ENCODE measurements around the gene COL28A1.

DNA sequence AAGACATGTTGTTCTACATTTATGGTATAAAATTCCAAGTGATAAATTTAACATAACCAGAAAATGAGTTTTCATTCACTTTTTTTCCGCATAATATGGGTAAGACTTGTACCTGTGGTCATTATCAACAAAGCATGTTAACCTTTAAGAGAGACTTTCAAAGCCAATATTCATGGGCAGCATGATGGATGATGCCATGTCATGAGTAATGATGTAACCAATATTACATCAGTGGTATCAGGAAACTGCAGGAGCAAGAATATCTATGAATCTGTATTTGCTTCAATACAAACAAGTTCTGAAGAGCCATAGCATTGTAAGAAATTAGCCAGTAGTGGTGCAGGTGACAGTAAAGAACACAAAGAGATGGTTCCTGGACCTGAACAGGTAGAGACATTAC lies 226.5 kb downstream of the COL28A1 start:
- TF ChIP-seq BCL11A (tag by site-specific recombination; IDR thresholded peaks at IDR 0.05; ENCODE audit: low read depth) (no peak), ZBTB17 (tag by site-specific recombination; IDR thresholded peaks at IDR 0.05) (no peak), TRIM28 (IDR thresholded peaks at IDR 0.05; ENCODE audit: borderline replicate concordance, low read length) (no peak)
- TF ChIP-seq, protein P1, sequence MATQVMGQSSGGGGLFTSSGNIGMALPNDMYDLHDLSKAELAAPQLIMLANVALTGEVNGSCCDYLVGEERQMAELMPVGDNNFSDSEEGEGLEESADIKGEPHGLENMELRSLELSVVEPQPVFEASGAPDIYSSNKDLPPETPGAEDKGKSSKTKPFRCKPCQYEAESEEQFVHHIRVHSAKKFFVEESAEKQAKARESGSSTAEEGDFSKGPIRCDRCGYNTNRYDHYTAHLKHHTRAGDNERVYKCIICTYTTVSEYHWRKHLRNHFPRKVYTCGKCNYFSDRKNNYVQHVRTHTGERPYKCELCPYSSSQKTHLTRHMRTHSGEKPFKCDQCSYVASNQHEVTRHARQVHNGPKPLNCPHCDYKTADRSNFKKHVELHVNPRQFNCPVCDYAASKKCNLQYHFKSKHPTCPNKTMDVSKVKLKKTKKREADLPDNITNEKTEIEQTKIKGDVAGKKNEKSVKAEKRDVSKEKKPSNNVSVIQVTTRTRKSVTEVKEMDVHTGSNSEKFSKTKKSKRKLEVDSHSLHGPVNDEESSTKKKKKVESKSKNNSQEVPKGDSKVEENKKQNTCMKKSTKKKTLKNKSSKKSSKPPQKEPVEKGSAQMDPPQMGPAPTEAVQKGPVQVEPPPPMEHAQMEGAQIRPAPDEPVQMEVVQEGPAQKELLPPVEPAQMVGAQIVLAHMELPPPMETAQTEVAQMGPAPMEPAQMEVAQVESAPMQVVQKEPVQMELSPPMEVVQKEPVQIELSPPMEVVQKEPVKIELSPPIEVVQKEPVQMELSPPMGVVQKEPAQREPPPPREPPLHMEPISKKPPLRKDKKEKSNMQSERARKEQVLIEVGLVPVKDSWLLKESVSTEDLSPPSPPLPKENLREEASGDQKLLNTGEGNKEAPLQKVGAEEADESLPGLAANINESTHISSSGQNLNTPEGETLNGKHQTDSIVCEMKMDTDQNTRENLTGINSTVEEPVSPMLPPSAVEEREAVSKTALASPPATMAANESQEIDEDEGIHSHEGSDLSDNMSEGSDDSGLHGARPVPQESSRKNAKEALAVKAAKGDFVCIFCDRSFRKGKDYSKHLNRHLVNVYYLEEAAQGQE (tag by site-specific recombination; IDR thresholded peaks at IDR 0.05) = no peak
- TF ChIP-seq, protein P2, sequence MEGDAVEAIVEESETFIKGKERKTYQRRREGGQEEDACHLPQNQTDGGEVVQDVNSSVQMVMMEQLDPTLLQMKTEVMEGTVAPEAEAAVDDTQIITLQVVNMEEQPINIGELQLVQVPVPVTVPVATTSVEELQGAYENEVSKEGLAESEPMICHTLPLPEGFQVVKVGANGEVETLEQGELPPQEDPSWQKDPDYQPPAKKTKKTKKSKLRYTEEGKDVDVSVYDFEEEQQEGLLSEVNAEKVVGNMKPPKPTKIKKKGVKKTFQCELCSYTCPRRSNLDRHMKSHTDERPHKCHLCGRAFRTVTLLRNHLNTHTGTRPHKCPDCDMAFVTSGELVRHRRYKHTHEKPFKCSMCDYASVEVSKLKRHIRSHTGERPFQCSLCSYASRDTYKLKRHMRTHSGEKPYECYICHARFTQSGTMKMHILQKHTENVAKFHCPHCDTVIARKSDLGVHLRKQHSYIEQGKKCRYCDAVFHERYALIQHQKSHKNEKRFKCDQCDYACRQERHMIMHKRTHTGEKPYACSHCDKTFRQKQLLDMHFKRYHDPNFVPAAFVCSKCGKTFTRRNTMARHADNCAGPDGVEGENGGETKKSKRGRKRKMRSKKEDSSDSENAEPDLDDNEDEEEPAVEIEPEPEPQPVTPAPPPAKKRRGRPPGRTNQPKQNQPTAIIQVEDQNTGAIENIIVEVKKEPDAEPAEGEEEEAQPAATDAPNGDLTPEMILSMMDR (tag by site-specific recombination; IDR thresholded peaks at IDR 0.05) = no peak
